Femur (tissue), 1 donor: ENCODE measurements around the gene HK1.
"Not testable (repeated sequence)": the region's sequence is repeated elsewhere in the genome, so short reads cannot be mapped to it uniquely, and the experiment has no call there.

ENCODE experiments used
- DNase-seq: peaks from one replicate; pipeline ENCODE4 v3.0.0-alpha.2; 2017

HK1 gene

DNA sequence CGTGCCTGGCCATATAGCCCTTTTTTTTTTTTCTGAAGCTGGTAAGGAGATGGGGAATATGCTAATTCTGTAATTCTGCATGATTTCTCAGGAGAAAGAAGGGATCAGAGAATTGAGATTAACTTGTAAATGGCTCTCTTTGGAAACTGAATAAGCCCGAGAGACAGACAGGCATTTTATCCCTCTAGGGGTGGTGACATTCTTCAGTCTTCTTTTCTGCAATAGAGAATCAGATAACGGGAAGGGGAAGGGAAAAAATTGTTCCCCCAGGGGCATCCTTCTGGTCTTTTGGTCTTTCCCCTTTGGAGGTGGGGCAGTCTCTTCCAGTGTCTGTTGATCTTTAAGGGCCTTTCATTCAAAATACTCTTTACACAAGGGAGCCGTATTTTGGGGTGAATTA is 34.2 kb downstream of the HK1 start:
- DNase-seq: no peak

DNA sequence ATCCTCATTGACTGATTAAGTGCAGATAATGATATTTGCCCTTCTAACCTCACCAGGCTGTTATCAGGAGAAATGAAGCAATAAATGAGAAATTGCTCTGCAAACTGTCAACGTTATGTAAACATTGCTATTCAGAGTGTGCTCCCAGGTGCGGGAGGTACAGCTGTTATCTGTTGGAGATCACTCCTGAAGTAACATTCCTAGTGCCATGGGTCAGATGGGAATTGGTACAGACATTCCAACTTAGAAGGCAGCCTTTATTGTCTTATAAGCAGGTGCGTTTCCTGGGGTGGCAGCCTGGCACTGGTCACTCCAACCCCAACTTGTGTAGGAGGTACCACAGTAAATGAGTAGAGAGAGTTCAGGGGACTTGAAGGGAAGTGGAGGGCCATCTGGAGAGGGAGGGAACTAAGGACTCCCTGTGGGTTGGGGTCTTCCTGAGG is 36.8 kb downstream of the HK1 start:
- no peak for DNase-seq

DNA sequence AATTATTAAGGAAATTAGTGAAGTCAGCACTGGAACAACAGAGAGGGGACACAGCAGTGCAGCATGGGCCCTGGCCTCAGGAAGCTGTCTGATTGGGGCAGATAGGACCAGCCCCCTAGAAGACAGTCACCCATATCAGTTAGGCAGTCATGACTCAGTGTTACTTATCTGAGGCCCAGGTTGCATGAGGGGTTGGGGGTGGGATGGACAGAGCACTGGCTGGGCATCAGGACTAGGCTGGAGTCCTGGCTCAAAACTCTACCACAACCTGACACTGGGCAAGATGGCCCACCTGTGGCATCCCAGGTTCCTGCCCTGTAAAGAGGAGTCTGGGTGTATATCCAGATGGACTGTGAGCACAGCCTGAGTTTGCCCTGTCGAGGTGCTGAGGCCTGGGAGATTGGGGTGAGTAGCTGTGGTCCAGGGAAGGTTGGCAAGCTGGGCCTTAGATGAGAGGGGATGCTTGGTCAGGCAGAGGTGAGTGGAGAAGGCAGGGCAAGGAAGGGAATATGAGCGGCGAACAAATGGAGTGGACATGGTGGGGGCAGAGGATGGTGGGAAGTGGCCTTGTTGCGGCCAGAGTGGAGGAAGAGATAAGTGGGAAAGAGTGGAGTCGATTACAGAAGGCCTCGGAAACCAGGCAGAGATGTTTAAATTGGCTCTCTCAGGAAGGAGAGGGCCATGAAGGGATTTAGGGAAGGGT is 37.5 kb downstream of the HK1 start:
- no peak for DNase-seq

DNA sequence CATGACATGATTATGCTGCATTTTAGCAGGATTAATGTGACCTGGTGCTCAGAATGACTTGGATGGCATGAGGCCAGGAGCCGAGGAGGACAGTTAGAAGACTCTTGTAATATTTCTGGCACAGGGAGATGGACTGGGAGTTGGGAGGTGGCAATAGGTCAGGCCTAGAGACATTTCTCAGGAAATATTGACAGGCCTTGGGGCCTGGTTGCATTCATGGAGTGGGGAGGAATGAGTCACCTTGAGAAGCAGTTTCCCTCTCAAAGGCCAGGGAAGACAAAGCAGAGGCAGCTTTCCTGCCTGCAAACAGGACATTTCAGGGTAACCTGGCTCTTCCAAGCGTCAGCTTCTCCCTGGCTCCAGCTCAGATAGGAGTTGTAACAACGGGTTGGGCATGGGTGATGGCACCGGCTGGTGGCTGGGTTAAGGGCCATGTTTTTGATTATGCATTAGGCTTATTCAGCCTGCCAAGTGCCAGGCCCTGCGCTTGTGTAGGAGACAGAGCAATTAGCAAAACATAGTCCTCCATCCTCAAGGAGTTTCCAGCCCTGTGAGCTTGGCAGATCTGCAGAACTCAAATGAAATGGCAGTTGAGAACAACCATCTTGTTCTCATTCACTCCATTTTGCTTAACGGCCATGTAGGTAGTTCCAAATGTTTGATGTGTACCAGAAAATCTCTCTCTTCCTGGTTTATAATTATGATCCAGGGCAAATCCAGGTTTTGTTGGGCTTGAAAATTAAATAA is 38.2 kb downstream of the HK1 start:
- DNase-seq: no peak

DNA sequence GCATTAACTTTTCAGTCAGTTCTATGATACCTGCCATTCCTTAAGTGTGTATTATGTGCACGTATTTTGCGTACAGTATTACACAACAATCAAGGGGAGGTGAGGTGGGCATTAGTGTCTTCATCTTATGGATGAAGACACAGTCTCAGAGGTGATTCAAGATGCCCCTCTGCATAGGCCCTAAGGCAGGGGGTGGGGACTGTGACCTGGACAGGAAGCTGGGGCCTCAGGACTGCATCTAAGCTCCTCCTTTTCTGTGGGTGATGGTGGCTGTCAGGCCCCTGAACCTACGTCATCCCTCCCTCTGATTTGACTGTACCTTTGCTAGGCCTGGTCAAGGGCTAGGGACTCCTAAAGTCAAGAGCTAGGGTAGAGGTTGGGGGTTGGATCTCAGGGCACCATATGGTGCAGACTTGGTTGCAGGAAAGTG is 38.9 kb downstream of the HK1 start:
- no peak for DNase-seq

DNA sequence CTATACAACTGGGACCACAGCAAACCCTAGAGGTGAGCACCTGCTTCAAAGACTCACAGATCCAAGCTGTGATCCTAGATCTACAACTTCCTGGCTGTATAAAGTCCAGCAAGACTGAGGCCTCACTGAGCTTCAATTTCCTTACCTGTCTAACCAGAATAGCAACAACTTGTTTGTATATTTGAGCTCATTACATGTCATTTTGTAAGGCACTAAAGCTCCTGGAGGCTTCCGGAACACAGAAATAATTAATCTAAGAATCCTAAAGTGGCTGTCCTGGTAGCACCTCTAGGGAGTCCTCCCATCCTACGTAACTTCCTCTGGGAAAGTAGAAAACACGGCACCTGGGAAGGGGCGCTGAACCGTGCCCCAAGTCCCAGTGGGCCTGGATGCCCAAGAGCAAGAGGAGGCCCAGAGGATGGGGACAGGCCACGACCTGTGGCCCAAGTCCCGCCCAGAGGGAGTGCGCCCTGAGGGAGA is 39.4 kb downstream of the HK1 start:
- DNase-seq: no peak

DNA sequence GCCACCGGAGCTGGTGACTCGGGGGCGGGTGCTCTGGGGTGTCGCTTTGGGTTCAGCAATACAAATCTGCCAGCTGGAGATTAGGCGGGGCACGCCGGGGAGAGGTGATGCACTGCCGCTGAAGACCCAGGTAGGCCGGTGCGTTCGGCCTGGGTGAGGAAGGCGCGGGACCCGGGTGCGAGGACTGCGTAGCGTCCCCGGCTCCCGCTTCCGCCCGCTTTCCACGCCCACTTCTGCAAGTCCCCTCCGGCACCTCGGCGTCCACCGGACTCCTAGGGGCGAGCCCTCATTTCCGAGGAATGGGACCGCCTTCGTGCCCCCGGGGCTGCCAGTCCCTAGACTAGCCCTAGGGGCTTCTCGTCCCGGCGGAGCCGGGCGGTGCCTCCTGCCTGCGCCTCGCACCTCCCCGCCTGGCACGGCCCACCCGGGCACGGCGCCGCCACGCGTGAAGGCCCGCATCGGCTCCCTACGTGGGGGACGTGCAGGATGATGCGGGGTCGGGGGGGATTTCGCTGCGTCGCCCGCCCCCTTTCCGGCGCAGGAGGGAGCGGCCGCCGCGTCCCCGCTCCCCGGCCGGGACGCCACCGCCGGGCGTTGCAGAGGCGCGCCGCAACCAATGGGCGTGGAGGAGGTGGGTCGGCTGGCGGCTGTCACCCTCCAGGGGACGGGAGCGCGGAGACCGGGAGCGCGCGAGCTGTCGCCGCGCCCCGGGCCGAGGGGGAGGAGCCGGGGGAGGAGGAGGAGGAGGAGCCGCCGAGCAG is 40.0 kb downstream of the HK1 start:
- DNase-seq: peak; percentile 95

DNA sequence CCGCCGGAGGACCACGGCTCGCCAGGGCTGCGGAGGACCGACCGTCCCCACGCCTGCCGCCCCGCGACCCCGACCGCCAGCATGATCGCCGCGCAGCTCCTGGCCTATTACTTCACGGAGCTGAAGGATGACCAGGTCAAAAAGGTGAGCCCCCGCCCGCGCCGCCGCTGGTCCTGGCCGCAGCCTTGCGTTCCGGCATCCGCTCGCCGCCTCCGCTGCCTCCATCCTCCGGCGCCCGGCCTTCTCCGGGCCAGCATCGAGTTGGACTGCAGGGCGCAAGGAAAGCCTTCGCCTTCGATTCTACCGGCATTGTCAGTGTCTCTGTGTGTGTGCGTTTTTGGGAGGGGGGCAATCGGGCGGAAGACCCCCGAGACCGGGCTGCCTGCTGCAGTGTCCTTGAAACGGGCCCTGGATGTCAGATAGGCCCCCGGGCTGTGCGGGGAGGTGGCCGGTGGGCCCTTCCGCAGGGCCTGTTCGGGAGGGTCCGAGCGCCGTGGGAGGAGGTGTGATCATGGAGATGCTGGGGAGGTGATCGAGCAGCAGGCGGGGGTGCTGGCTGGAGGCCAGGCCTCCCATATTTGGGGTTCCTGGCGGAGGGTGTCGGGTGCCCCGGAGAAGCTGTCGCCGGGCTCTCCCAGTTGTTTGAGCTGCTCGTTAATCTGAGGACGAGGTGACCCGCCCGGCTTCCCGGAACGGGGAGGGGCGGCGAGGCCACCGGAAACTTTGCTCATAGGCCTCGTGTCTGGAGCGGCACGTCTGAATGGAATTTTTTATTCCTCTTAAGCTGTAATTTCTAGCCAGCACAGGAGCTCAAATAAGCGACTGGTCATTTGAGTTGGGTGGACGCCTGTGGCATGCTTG is 40.8 kb downstream of the HK1 start:
- peak; percentile 87 for DNase-seq

DNA sequence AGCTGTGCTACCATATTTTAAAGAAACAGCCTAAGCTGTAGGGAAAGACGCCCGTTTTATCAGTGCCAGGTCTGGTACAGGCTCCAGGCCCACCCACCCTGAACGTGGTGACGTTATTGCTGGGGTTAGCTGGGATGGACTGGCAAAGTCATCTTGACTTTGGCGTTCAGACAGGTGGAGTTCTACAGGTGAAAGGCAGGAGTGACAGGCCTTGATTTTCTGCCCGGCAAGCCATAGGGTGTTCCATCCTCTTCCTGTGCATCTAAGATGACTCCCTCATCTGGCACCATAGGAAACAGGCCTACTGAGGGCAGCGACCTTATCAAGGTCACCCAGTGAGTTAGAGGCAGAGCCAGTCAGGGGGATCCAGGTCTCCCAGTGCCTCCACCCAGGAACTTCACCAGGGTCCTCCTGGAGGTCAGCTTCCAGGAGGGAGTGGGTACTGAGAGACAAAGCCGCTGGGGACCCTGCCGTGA is 41.6 kb downstream of the HK1 start:
- DNase-seq: no peak

DNA sequence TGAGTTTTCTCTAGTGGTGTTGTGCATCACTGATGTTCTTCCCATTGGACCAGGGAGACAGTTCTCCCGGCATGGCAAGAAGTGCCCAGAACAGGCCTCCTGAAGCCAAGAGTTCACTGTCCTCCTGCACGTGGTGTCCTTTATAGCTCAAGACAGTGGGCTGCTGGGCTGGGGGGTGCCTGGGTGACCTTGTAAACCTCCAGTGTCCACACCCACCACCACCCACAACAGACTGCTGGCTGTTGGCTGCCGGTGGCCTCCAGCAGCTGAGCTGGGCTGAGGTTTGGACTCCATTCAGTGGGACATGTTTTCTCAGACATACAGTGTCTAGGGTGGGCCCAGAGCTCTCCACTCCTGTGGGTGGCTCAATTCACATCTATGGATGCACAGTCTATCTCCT is 42.2 kb downstream of the HK1 start:
- no peak for DNase-seq

DNA sequence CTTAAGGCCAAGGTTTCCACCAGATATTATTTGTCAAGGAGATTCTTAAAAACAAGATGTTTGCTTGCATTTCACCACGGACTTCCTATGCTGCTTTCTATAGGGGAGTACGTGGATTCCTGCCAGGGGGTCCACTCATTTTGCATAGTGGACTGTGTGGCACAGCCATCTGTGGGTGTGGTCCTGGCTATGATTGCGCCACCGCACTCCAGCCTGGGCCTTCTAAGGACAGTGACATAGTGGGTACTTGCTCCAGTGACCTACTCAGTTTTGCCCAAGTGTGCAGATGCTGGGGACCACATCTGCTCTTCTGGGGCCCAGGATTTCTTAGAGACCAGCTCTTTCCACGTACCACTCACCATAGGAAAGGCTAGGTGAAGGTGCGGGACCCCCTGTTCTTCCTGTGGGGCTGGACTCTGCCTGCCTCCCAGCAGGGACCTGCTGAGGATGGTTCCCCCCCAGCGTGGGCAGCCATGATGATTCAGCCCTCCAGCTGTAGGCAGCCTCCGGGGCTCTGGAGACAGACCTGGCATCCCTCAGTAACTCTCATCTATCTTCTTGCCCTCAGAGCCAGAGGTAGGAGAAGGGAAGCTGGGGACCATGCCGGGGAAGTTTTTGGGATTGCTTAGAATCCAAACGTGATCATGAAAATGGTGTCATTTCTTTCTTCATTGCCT is 42.9 kb downstream of the HK1 start:
- no peak for DNase-seq

DNA sequence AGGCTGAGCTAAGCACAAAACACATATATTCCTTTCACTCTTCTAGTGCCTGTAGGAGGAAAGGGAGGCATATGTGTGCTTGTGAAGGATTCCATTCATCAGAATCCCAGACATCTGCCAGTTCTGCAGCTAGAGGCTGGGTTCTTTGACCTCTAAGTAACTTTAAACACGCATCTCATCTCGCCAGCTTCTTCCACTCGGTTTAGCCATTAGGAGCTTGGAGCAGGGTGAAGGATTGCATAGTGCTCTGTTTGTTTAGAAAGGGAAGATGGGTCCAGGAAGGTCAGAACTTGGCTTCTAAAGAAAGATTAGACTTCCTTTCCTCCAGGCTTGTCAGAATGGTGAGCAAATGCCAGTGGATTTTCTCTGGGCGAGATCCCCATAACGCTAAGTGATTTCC is 43.6 kb downstream of the HK1 start:
- DNase-seq: no peak

DNA sequence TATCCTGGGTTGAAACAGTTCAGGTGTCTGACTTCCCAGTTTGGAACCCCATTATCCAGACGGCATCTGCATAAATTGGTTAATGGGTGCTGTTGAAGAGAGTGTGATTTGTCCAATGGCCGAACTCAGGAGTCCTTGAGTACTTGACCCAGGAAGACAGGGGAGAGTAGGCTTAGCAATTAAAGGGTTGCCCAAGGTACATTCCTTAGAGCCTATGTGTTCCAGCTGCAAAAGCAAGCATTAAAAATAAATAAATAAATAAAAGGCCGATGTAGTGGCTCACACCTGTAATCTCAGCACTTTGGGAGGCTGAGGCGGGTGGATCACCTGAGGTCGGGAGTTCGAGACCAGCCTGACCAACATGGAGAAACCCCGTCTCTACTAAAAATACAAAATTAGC is 44.0 kb downstream of the HK1 start:
- DNase-seq: not testable (repeated sequence)

DNA sequence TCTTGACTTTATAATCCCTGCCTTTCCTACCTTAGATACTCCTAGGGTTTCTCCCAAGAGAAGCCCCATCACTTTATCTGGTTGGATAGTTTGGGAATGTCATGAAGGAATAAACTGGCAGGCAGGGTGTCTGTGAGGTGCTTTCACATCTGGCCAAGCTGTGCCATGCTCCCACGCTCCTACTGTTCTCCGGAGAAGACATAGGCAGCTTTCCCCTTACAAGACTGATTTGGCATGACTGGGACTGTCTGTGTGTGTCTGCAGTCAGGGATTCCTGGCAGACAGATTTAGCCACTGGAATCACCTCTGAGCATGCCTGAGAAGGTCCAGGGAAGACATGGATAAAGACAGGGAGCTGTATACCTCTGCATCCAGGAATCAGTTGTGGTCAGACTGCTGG is 45.3 kb downstream of the HK1 start:
- DNase-seq: no peak

DNA sequence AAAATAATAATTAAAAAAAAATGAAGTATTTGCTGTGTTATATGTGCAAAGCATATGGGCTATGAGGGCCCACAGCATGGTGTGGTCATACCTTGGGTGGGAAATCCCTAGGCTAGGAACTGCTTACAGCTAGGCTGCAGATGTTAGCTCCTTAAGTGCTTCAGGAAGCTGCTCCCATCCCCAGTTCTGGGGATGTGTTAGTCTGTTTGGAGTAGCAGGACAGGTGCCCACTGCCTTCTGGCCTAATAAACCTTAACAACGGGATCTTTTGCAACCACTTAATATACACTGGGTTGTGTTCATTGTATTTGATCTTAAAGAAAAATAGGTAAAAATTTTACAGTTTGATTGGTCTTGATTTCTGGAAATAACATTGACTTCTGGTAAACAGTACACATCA is 46.3 kb downstream of the HK1 start:
- no peak for DNase-seq

DNA sequence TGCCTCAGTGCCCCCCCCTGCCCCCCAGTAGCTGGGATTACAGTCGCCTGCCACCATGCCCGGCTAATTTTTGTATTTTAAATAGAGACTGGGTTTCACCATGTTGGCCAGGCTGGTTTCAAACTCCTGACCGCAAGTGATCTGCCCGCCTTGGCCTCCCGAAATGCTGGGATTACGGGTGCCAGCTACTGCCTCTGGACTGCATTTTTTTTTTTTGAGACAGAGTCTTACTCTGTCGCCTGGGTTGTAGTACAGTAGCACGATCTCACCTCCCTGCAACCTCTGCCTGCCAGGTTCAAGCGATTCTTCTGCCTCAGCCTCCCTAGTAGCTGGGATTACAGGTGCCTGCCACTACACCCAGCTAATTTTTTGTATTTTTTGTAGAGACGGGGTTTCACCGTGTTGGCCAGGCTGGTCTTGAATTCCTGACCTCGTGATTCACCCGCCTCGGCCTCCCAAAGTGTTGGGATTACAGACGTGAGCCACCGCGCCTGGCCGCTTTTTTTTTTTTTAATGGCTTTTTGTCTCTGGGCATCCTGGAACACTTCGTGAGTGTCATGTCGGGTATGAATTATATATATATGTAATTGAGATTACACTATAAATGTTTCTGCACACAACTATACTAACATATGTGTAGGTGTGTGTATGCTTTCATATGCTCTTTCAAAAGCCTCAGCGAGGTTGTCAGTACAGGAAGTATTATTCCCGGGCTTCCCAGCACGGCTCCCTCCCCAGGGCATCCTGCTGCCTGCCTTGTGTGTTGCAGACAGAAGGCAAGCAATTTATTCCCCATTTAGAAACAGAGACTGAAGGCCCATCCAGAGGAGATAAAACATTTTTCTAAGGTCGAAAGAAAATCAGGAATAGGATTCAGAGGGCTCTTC is 47.6 kb downstream of the HK1 start:
- not testable (repeated sequence) for DNase-seq

DNA sequence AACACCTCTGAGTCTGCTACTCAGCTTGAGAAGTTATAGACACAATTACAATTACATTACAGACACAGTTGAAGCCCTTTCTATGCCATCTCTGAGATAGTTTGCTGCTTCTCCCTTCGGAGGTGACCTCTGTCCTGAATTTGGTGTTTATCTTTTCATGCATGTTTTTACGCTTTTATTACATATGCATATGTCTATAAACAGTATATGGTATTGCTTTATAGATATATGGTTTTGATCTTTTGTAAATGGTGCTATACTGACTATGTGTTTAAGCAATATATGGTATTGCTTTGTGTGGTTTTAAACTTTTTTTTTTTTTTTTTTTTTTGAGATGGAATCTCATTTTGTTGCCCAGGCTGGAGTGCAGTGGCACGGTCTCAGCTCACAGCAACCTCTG is 48.4 kb downstream of the HK1 start:
- no peak for DNase-seq

DNA sequence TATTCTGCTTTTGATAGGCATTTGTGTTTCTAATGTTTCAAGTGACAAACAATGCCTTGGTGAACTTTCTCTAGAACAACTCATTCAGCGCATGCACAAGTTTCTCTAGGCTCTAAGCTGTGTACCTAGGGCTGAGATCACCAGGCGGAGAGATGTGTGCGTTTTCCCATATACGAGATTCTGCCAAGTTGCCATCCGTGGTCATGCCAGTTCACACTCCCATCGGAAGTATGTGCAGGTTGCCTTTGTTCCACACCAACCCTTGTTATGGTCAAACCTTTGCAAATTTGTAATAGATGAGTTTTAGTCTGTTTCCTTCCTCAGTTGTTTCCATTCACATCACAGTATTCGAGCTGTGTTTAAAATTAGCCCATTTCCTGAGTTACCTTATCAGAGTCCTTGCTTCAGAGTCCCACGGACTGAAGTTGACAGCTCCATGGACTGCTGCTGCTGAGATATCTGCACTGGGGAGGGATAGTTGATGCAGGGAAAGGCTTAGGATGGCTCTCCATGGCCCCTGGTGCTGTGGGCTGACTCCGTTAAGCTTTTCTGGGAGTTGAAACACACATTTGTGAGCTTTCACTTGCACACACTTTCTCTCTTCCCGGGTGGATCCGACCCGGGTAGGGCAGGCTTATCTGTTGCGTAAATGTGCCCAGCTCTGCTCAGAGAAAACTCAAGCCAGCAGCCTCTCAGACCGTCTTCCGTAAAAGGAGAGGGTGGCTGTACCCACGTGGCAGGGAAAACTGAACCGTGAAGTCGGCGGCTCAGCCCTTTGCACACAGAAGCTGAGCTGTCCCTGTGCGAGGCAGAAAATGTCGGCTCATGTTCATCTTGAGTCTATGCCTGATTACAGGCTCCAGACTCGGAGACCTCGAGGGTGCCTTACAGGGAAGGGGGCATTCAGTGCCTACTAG is 49.4 kb downstream of the HK1 start:
- DNase-seq: peak; percentile 70

DNA sequence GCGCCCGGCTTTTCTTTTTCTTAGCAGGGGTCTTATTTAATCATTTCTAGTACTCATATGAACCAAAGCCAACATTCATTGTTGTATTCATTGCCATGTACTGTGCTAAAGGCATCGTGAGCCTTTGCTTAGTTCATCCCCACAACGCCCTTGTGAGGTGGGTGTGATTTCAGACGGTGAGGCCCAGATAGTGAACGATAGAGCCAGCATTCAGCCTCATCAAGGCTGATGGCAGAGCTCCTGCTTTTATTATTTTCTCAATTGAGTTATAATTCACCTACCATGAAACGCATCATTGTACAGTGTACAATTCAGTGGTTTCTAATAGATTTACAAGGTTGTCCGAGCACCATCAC is 50.1 kb downstream of the HK1 start:
- DNase-seq: no peak

DNA sequence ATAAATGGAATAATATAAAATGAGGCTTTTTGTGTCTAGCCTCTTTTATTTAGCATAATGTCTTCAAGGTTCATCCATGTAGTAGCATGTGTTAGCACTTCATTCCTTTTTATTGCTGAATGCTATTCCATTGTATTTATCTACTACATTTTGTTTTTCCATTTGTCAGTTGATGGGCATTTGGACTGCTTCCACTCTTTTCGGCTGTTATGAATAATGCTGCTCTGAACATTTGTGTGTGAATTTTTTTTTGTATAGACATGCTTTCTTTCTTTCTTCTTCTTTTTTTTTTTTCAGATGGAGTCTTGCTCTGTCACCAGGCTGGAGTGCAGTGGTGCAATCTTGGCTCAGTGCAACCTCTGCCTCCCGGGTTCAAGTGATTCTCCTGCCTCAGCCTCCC is 50.6 kb downstream of the HK1 start:
- DNase-seq: not testable (repeated sequence)
